RCC 7860 (cell line): ENCODE measurements around the gene CCNQ.
A peak's percentile ranks its signal among the peaks of the same experiment; 100 is the strongest.

Source experiments
- DNase-seq: peaks from one replicate; pipeline ENCODE4 v3.0.0-alpha.2; 2015; ENCODE audit warnings: low spot score
- FAIRE-seq: peaks from 2 replicates; lab custom pipeline; 2012; peaks lifted over from hg19 to GRCh38; lab: Jason Lieb, UNC

The CCNQ gene

GRCh38 chrX:153546386-153546785 is 52.6 kb downstream of the CCNQ start:
- DNase-seq, result no peak
- no peak for FAIRE-seq

- DNase-seq, result no peak
These were observed 54.2 kb downstream of the CCNQ start for GRCh38 chrX:153544727-153545126.

GRCh38 chrX:153539979-153540358 is 59.0 kb downstream of the CCNQ start:
- DNase-seq (no peak), FAIRE-seq (no peak)

More at GRCh38 chrX:153544727-153545126, 54.2 kb downstream of the CCNQ start:
- no peak for FAIRE-seq

GRCh38 chrX:153539171-153539978 is 59.6 kb downstream of the CCNQ start:
- DNase-seq (peak; percentile 30), FAIRE-seq (no peak)

- no peak for DNase-seq
- no peak for FAIRE-seq
These were observed 60.5 kb downstream of the CCNQ start for GRCh38 chrX:153538424-153538823.
